NCI-H460 (cell line): ENCODE results near the gene CDH11. TPM values are rescaled to one million over a fixed set of nuclear protein-coding genes. Genes with fewer than 3 reads are reported as not detected.

Experiments
- DNase-seq: peaks from one replicate; pipeline ENCODE4 v3.0.0-alpha.2; 2016; ENCODE audit warnings: low read depth; ENCODE audit errors: extremely low read depth
- polyA plus RNA-seq: library from polyadenylated mRNA; depleted of rRNA; stranded (reverse); fragments of >200 nt; gene quantifications from 2 replicates; pipeline ENCODE4 v1.2.3, GENCODE V29; 2014; cell fraction: nucleus; rRNA removed
- total RNA-seq: library from RNA; depleted of rRNA; stranded (reverse); fragments of >200 nt; shearing (Covaris generic); gene quantifications from 2 replicates; pipeline ENCODE4 v1.2.3, GENCODE V29; 2014; rRNA removed

Gene CDH11, protein sequence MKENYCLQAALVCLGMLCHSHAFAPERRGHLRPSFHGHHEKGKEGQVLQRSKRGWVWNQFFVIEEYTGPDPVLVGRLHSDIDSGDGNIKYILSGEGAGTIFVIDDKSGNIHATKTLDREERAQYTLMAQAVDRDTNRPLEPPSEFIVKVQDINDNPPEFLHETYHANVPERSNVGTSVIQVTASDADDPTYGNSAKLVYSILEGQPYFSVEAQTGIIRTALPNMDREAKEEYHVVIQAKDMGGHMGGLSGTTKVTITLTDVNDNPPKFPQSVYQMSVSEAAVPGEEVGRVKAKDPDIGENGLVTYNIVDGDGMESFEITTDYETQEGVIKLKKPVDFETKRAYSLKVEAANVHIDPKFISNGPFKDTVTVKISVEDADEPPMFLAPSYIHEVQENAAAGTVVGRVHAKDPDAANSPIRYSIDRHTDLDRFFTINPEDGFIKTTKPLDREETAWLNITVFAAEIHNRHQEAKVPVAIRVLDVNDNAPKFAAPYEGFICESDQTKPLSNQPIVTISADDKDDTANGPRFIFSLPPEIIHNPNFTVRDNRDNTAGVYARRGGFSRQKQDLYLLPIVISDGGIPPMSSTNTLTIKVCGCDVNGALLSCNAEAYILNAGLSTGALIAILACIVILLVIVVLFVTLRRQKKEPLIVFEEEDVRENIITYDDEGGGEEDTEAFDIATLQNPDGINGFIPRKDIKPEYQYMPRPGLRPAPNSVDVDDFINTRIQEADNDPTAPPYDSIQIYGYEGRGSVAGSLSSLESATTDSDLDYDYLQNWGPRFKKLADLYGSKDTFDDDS
- 1,481 and 1,616 TPM in 2 replicates for total RNA-seq
- polyA plus RNA-seq, result 492 and 629 TPM in 2 replicates

GRCh38 chr16:65121870-65122723, at the start of gene CDH11:
Gene CDH11 (minus strand): TSS chr16:65122063. CDS start chr16:65004869, 117,194 bp downstream.
- DNase-seq, result peak; percentile 83

DNA sequence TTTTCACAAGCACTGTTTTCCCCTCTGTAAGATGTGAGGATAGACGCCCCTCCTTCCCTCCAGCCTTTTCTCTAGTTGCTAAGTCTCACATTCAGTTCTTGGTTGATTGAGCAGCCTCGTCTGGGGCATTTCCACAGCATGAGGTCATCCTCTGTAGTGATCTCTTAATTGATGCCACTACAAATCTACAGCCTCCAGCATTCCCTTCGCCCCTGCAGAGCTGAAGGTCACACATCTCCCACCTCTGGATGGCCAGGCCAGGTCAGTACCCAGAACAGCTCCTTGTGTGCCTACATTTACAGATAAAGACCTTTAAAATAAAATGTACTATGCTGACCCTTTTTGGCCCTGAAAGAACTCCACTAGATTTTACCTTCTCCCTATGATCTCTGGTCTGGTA, 32.5 kb upstream of the CDH11 start:
- DNase-seq, result no peak

- no peak for DNase-seq
Measured at GRCh38 chr16:65153365-65154105, 31.7 kb upstream of the CDH11 start.

DNA sequence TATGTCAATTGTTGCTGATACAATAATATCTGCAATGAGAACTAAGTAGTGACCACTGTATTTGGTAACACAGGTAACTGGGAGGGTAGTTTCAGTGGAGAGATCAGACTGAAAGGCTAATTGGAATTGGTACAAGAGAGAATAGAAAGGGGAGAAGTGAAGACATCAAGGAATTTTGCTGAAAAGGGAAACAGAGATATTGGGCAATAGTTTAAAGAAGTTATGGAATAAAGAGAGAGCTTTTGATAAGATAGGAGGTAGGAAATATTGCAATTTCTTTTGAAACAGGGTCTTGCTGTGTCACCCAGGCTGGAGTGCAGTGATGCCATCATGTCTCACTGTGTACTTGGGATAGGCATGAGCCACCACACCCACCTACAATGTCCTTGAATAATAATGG, 26.9 kb upstream of the CDH11 start:
- no peak for DNase-seq

GRCh38 chr16:65142276-65142675, 20.4 kb upstream of the CDH11 start:
- no peak for DNase-seq

GRCh38 chr16:65136681-65137080, 14.8 kb upstream of the CDH11 start:
- no peak for DNase-seq

DNA sequence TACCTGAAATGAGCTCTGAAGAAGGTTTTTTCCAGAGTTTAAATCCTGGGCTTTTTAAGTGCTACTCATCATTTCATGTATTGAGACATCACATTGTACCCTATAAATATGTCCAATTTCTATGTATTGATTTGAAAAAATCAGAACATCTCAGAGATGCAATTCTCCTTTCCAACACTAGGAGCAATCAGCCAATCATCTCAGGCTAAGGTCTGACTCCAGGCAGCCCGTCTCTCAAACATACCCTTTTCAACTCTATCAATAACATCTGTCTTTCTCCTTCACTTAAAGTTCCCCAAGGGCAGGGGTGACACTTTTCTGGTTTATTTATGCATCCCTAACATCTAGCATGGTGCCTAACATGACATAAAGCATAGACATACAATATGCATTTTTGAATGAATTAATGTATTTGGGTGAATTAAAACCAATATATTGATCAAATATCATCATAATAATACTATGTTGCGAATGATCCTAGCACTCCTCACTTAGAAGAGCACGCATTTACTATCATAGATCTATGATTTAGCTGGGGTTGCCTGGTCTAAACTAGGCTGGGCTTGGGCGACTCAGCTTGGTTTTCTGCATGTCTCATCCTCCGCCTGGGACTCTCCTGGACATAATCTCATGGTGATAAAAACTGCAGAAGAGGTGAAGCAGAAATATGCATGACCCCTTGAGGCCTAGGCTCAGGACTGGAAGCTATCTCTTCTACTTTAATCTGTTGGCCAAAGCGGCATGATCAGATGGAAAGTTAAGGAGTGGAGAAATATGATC, 5.2 kb upstream of the CDH11 start:
- DNase-seq, result no peak

- DNase-seq, result peak; percentile 99
Measured at GRCh38 chr16:65125871-65126270, 4.0 kb upstream of the CDH11 start.

DNA sequence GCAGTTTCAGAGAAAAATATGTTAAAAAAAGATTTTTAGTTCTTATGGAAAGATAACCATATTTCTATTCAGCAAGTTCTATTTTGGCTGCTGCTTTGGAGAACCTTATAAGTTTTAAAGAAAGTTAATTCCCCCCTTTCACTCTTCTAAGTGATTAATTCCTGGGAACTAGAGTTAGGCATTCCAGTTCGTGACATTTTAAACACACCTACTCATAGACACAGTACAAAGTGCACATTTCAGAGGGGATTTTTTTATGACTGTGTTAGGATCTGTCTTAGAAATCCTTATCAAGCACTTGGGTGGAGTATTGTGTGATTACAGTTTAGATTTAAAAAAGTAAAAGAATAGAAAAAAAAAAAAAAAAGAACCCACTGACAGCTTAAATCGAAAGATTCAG, 3.5 kb upstream of the CDH11 start:
- no peak for DNase-seq

DNA sequence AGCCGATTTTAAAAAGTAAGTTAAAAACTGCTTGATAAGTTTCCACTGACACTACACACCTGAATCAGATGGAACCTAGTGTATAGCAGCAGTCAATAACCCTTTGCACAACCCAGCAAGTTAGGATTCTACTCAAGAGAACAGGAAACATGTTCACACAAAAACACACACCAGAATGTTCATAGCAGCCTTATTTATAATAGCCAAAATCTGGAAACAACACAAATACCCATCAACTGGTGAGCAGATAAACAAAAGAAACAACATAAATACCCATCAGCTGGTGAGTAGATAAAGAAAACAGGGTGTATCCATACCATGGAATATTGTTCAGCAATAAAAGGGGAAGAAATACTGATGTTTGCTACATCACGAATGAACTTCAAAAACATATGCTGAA, 2.7 kb upstream of the CDH11 start:
- DNase-seq, result no peak

GRCh38 chr16:65124212-65124548, 2.3 kb upstream of the CDH11 start:
- no peak for DNase-seq

DNA sequence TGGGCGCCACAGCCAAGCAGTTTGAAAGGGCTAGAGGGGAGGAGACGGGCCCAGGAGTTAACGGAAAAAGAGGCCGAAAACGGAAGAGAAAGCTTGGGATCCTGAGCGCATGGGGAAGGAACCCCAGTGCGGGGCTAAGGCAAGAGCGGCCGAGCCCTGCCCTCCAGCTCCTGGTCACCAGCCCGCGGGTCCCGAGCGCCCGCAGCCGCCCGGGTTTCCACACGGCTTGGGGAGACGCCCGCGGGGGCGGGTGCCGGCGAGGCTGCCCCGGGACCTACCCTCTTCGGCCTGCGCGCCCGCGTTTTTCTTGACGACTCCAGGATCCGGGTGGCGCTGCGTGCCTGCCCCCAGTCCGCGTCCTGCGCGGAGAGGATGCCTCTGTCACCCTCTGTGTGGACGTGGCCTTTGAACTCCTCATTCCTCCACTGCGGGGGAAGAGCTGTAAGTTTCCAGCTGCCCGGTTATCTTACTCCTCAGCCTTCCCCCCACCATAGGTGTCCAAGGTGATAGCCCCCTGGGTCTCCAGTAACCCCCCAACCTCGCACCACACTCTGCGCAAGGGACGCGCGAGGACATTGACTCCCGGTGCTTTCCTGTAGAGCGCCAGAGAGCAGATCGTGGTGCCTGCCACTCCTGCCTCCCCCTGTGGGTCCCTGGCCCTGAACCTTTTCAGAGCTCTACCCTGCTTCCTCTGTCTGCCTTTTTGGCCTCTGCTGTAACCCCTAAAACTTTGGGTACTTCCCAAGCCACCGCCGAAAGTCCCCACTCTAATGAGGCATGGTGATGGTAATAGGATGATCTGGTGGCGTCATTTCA, 1.7 kb upstream of the CDH11 start:
- DNase-seq, result no peak

- no peak for DNase-seq
Measured at GRCh38 chr16:65122724-65123395, 997 bp upstream of the CDH11 start.

DNA sequence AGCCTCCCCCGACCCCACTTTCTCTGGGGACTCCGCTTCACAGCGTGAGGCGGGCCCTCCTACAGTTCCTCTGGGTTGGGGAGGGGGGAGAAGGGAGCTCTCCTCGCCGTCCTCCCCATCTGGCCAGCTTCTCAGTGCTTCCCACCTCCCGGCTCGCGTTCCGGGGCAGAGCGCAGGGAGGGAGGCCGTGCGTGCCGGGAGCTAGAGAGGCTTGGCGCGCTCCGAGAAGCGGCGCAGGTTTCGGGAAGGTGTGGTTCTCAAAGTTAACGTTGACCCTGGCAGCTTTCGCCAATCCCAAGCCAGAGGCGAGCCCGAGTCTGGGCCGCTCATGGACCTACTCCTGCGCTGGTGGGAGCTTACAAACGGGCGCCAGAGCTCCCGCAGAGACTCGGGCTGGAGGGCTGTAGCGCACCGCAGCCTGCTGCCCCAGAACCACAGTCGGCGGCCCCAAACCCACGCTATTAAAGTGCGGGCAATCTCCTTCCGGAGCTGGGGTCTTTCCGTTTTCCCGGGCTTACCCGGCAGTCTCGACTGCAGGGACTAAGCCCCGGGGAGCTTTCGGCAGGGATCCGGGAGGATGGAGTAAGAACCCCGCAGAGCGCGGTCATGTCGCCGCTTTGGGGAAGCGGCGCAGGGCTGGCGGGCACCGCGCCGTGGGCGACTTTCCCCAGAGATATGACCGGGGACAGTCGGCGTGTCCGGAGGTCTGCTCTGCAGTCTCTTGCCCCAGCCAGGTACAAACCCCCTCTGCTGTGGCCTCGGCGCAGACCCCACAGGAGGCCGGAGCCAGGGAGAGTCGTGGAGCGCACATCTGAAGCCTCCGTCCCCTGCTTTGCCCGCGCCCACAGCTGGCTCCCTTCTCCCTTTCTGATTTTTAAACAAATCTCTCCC, 787 bp downstream of the CDH11 start:
- no peak for DNase-seq

DNA sequence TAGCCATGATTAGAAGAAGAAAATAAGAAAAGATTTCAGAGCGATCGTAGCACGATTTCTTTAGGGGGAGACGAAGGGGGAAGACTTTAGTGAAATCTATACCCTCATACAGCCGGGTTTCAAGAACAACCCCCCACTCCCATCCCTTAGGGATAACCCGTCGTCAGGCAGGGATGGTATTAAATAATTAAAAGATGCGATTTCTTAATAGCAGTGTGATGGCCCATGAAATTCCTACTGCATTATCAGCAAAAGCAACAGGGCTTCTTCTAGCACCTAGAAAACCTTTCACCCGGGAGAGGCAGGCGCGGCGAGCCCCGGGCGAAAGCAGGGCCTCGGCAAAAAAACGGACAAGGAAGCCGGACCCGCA, 1.4 kb downstream of the CDH11 start:
- DNase-seq, result no peak

DNA sequence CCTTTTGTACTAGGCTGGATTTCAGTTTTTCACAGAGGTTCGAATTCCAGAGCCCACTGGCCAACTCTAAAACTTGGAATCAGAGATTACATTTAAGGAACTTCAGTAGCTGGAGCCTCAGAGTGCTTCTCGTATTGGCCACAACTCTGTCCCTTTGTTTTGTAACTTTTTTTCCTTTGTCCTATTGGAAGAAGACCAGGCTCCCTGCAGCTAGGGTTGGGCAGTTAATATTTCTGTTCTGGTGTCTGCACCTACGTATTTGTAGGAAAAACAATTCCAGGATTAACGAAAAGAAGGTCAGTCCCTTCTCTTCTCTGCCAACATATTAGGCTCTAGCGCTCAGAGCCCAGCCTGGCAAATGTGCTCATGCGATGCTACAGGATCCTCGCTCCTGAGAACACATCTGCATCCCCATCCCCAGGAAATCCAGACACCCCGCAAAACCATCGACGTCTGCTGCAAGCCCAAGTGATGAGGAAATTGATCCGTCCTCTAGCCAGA, 1.9 kb downstream of the CDH11 start:
- DNase-seq, result no peak

- DNase-seq, result no peak
Measured at GRCh38 chr16:65119435-65119834, 2.4 kb downstream of the CDH11 start.
